H1 (cell line): ENCODE measurements around the gene PDYN.

Experiments used
- CHD2 ChIP-seq: IDR thresholded peaks from 2 replicates; pipeline ENCODE4 v1.6.1; 2012; ENCODE audit warnings: low read length, improper control_type of control experiment
- EGR1 ChIP-seq: IDR thresholded peaks from 2 replicates; pipeline ENCODE4 v1.6.1; 2011; ENCODE audit warnings: low read depth, low read length, borderline replicate concordance
- GABPA ChIP-seq: IDR thresholded peaks from 2 replicates; pipeline ENCODE4 v1.6.1; 2011; ENCODE audit warnings: mild to moderate bottlenecking, low read length, moderate library complexity, borderline replicate concordance; ENCODE audit not compliant: insufficient read depth
- NRF1 ChIP-seq: IDR thresholded peaks from 2 replicates; pipeline ENCODE4 v1.6.1; 2011; ENCODE audit warnings: mild to moderate bottlenecking, low read depth, low read length, improper control_type of control experiment
- POLR2AphosphoS5 ChIP-seq: IDR thresholded peaks from 2 replicates; pipeline ENCODE4 v1.6.1; 2011; ENCODE audit warnings: low read depth, low read length
- RAD21 ChIP-seq, 2 experiments: IDR thresholded peaks in 1 of 2; conservative IDR thresholded peaks in 1 of 2; 2 replicates each; pipeline ENCODE4 v1.6.1; 2011; ENCODE audit warnings: low read depth in 2 of 2, low read length in 2 of 2, improper control_type of control experiment in 1 of 2, inconsistent platforms in 1 of 2, mild to moderate bottlenecking in 1 of 2, moderate library complexity in 1 of 2
- SIN3A ChIP-seq, 2 experiments: IDR thresholded peaks in 1 of 2; conservative IDR thresholded peaks in 1 of 2; 2 replicates each; pipeline ENCODE4 v1.6.1; 2011 to 2012; ENCODE audit warnings: low read length in 2 of 2, improper control_type of control experiment in 1 of 2, low read depth in 1 of 2, mild to moderate bottlenecking in 1 of 2
- SIX5 ChIP-seq: IDR thresholded peaks from 2 replicates; pipeline ENCODE4 v1.6.1; 2011; ENCODE audit warnings: mild to moderate bottlenecking, low read depth, low read length
- TAF1 ChIP-seq: IDR thresholded peaks from 2 replicates; pipeline ENCODE4 v1.6.1; 2011; ENCODE audit warnings: mild to moderate bottlenecking, low read depth, low read length
- TF ChIP-seq, protein P1 (sequence below): IDR thresholded peaks from 2 replicates; pipeline ENCODE4 v1.6.1; 2012; ENCODE audit warnings: inconsistent platforms
- TF ChIP-seq, protein P2 (sequence below), 3 experiments: IDR thresholded peaks; 1 replicate in 2 of 3; 2 replicates in 1 of 3; pipeline versions ENCODE4 v1.5.1 to v1.6.1; 2011; ENCODE audit warnings: low read length in 3 of 3, mild to moderate bottlenecking in 3 of 3, inconsistent platforms in 2 of 3, low read depth in 1 of 3, moderate library complexity in 1 of 3; ENCODE audit not compliant: insufficient read depth in 1 of 3; ENCODE audit errors: control extremely low read depth in 1 of 3

DNA sequence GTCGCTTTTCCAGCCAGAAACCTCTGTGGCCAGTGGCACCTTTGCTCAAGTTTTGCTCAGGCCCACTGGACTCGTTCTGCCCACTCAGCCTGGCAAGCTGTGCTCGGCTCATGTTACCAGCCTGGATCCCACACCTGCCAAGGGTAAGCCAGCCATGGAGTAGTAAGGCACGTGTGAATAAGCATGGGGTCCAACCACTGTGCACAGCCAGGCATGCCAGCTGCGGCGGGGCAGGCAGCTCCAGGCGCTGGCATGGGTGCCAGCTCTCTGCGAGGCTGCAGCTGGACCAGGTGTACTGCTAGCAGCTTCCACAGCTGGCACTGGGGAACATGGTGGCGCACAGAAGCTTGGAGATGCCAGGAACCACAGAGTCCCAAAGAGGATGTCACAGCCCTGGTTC is 32.1 kb upstream of the PDYN start:
- TF ChIP-seq NRF1 (no peak), EGR1 (no peak), GABPA (no peak), SIX5 (no peak), TAF1 (no peak), RAD21 (IDR thresholded peaks at IDR 0.05 in 1 of 2, conservative IDR thresholded peaks at IDR 0.05 in 1 of 2; ENCODE audit: low read depth in 2 of 2, low read length in 2 of 2) (no peak), POLR2AphosphoS5 (no peak), CHD2 (no peak), SIN3A (conservative IDR thresholded peaks at IDR 0.05 in 1 of 2, IDR thresholded peaks at IDR 0.05 in 1 of 2; ENCODE audit: low read depth in 1 of 2, low read length in 2 of 2) (no peak)
- TF ChIP-seq, protein P1, sequence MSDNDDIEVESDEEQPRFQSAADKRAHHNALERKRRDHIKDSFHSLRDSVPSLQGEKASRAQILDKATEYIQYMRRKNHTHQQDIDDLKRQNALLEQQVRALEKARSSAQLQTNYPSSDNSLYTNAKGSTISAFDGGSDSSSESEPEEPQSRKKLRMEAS = no peak
- TF ChIP-seq, protein P2, sequence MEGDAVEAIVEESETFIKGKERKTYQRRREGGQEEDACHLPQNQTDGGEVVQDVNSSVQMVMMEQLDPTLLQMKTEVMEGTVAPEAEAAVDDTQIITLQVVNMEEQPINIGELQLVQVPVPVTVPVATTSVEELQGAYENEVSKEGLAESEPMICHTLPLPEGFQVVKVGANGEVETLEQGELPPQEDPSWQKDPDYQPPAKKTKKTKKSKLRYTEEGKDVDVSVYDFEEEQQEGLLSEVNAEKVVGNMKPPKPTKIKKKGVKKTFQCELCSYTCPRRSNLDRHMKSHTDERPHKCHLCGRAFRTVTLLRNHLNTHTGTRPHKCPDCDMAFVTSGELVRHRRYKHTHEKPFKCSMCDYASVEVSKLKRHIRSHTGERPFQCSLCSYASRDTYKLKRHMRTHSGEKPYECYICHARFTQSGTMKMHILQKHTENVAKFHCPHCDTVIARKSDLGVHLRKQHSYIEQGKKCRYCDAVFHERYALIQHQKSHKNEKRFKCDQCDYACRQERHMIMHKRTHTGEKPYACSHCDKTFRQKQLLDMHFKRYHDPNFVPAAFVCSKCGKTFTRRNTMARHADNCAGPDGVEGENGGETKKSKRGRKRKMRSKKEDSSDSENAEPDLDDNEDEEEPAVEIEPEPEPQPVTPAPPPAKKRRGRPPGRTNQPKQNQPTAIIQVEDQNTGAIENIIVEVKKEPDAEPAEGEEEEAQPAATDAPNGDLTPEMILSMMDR (IDR thresholded peaks at IDR 0.05; ENCODE audit: control extremely low read depth in 1 of 3, insufficient read depth in 1 of 3, low read depth in 1 of 3, low read length in 3 of 3) = no peak
